K562 (cell line): ENCODE measurements around the gene ZNF749. TPM values are rescaled to one million over a fixed set of nuclear protein-coding genes. Genes with fewer than 3 reads are reported as not detected.

Experiments
- ATAC-seq: fragments of 200-7000 bp; cut with Tn5 transposase; 3 replicates; pipeline ENCODE4 v1.9.1; 2020; ENCODE audit warnings: moderate library complexity
- BruUV-seq: library from RNA; stranded (reverse); fragments of 400-500 nt; replicated peaks from 2 replicates; lab custom pipeline; 2021; lab: Mats Ljungman, UMichigan
- CTCF ChIA-PET: fragments of 300-600 bp; formaldehyde crosslinking; extraction: SDS; loops from one replicate; lab custom pipeline; 2021; ENCODE audit warnings: low intra/inter-chr PET ratio; lab: Yijun Ruan, JAX
- POLR2A ChIA-PET: fragments of 300-600, 350-650 bp; sonication (Branson Sonifier 250); formaldehyde crosslinking; extraction: SDS; loops from one replicate; lab custom pipeline; 2021; ENCODE audit warnings: antibody characterized with exemption, inconsistent platforms; lab: Yijun Ruan, JAX
- DNase-seq, 4 experiments: peaks; one replicate each; pipeline versions ENCODE4 v3.0.0 to v3.0.0-alpha.2; 2011 to 2018; ENCODE audit warnings: low spot score in 3 of 4, mixed read lengths in 3 of 4; ENCODE audit errors: extremely low read depth in 1 of 4
- FAIRE-seq: peaks from 2 replicates; lab custom pipeline; 2011; peaks lifted over from hg19 to GRCh38; lab: Jason Lieb, UNC
- H2AFZ ChIP-seq: 2 replicates; pipeline ENCODE4 v1.6.0; 2011; ENCODE audit warnings: low read depth, low read length, control low read depth, inconsistent platforms
- H3K27ac ChIP-seq: fragments of 200-600 bp; 3 replicates; pipeline ENCODE4 v1.8.0; 2011; ENCODE audit warnings: low read depth, mild to moderate bottlenecking, control low read depth, inconsistent platforms, low read length, moderate library complexity, mixed read lengths; ENCODE audit errors: extremely low read depth
- H3K27me3 ChIP-seq, 2 experiments: fragments of 300-600 bp in 1 of 2; 2 replicates in 1 of 2; 3 replicates in 1 of 2; pipeline versions ENCODE4 v1.6.0 to v1.8.0; 2011; ENCODE audit warnings: inconsistent platforms in 2 of 2, low read length in 2 of 2, mild to moderate bottlenecking in 1 of 2, mixed read lengths in 1 of 2, moderate library complexity in 1 of 2; ENCODE audit not compliant: control insufficient read depth in 2 of 2, insufficient read depth in 2 of 2
- H3K36me3 ChIP-seq: fragments of 300-600 bp; 3 replicates; pipeline ENCODE4 v1.8.0; 2011; ENCODE audit warnings: mild to moderate bottlenecking, low read length, inconsistent platforms; ENCODE audit not compliant: control insufficient read depth, insufficient read depth
- H3K4me1 ChIP-seq, 2 experiments: fragments of 200-600 bp in 1 of 2; replicated peaks in 1 of 2; 2 replicates in 1 of 2; 3 replicates in 1 of 2; pipeline versions ENCODE4 v1.5.1 to v1.8.0; 2011; ENCODE audit warnings: inconsistent platforms in 2 of 2, low read length in 2 of 2, mild to moderate bottlenecking in 1 of 2, mixed read lengths in 1 of 2, moderate library complexity in 1 of 2; ENCODE audit not compliant: control insufficient read depth in 2 of 2, insufficient read depth in 2 of 2
- H3K4me2 ChIP-seq: 2 replicates; pipeline ENCODE4 v1.6.1; 2011; ENCODE audit warnings: low read length, control low read depth, inconsistent platforms, mixed read lengths; ENCODE audit not compliant: insufficient read depth
- H3K4me3 ChIP-seq: fragments of 200-600 bp; sonication (generic), shearing (Covaris generic); 2 replicates; pipeline ENCODE4 v1.5.1; 2016; ENCODE audit warnings: control low read depth, inconsistent platforms
- H3K79me2 ChIP-seq: fragments of 200-600 bp; 3 replicates; pipeline ENCODE4 v1.8.0; 2011; ENCODE audit warnings: low read length, inconsistent platforms; ENCODE audit not compliant: control insufficient read depth, insufficient read depth
- H3K9ac ChIP-seq, 2 experiments: 2 replicates each; pipeline versions ENCODE4 v1.6.0 to v1.6.1; 2011; ENCODE audit warnings: low read depth in 2 of 2, low read length in 2 of 2, control low read depth in 1 of 2, inconsistent platforms in 1 of 2, mild to moderate bottlenecking in 1 of 2, mixed read lengths in 1 of 2; ENCODE audit not compliant: insufficient read depth in 1 of 2
- H3K9me1 ChIP-seq: one replicate; pipeline ENCODE4 v1.6.0; 2011; ENCODE audit warnings: inconsistent platforms, mild to moderate bottlenecking, low read length, moderate library complexity; ENCODE audit not compliant: control insufficient read depth, insufficient read depth
- H3K9me3 ChIP-seq: replicated peaks from 2 replicates; pipeline ENCODE4 v1.5.1; 2011; ENCODE audit warnings: low read depth, low read length, inconsistent platforms; ENCODE audit not compliant: control insufficient read depth, insufficient read depth
- H4K20me1 ChIP-seq: replicated peaks from 2 replicates; pipeline ENCODE4 v1.6.1; 2011; ENCODE audit warnings: low read length, inconsistent platforms, mixed read lengths; ENCODE audit not compliant: control insufficient read depth, insufficient read depth
- AFF1 ChIP-seq, 2 experiments: fragments of 450-650 bp; IDR thresholded peaks; 2 replicates each; pipeline ENCODE4 v1.6.1; 2018; ENCODE audit warnings: mild to moderate bottlenecking in 2 of 2, low read depth in 1 of 2; ENCODE audit not compliant: partially characterized antibody in 2 of 2
- ESRRA ChIP-seq: fragments of 450-650 bp; IDR thresholded peaks from 2 replicates; pipeline ENCODE4 v1.6.1; 2014; ENCODE audit warnings: low read depth, mild to moderate bottlenecking, moderate library complexity, borderline replicate concordance
- GABPB1 ChIP-seq: sonication (generic); formaldehyde crosslinking; IDR thresholded peaks from 2 replicates; pipeline ENCODE4 v1.8.0; 2022; ENCODE audit warnings: mild to moderate bottlenecking, missing genetic modification reagents
- GATAD2B ChIP-seq: fragments of 450-650 bp; IDR thresholded peaks from 2 replicates; pipeline ENCODE4 v1.6.1; 2017; ENCODE audit warnings: mild to moderate bottlenecking, borderline replicate concordance
- GTF2E2 ChIP-seq: fragments of 200-800 bp; sonication (Bioruptor generic); IDR thresholded peaks from 2 replicates; pipeline ENCODE4 v1.6.1; 2016; ENCODE audit warnings: missing genetic modification characterization, missing compliant biosample characterization
- LARP7 ChIP-seq: fragments of 450-650 bp; IDR thresholded peaks from 2 replicates; pipeline ENCODE4 v1.6.1; 2016
- MTA3 ChIP-seq: fragments of 450-650 bp; formaldehyde crosslinking; IDR thresholded peaks from 2 replicates; pipeline ENCODE4 v1.6.1; 2017; ENCODE audit warnings: mild to moderate bottlenecking, borderline replicate concordance
- NRF1 ChIP-seq, 2 experiments: fragments of 450-650 bp; IDR thresholded peaks in 1 of 2; conservative IDR thresholded peaks in 1 of 2; 2 replicates each; pipeline ENCODE4 v1.6.1; 2014; ENCODE audit warnings: mild to moderate bottlenecking in 2 of 2
- PKNOX1 ChIP-seq: fragments of 450-650 bp; IDR thresholded peaks from 2 replicates; pipeline ENCODE4 v1.6.1; 2016
- POLR2A ChIP-seq: fragments of 450-650 bp; conservative IDR thresholded peaks from 2 replicates; pipeline ENCODE4 v1.6.1; 2016
- POLR2G ChIP-seq: fragments of 200-400 bp; formaldehyde crosslinking; IDR thresholded peaks from 2 replicates; pipeline ENCODE4 v1.6.1; 2017; ENCODE audit warnings: low read depth, mild to moderate bottlenecking, antibody characterized with exemption, low read length, moderate library complexity
- SMARCB1 ChIP-seq: IDR thresholded peaks from 2 replicates; pipeline ENCODE4 v1.6.1; 2011; ENCODE audit warnings: improper control_type of control experiment, low read depth; ENCODE audit not compliant: insufficient read length
- SMARCE1 ChIP-seq: fragments of 450-650 bp; IDR thresholded peaks from 2 replicates; pipeline ENCODE4 v1.7.1; 2016; ENCODE audit warnings: mild to moderate bottlenecking
- YY1 ChIP-seq, 3 experiments: IDR thresholded peaks; 2 replicates each; pipeline ENCODE4 v1.6.1; 2011; ENCODE audit warnings: low read length in 2 of 3, mild to moderate bottlenecking in 2 of 3, moderate library complexity in 2 of 3, borderline replicate concordance in 1 of 3, control low read depth in 1 of 3, low read depth in 1 of 3; ENCODE audit not compliant: insufficient read depth in 3 of 3, insufficient replicate concordance in 2 of 3, control insufficient read depth in 1 of 3, insufficient read length in 1 of 3; ENCODE audit errors: extremely low read depth in 1 of 3
- ZBED1 ChIP-seq: IDR thresholded peaks from 2 replicates; pipeline ENCODE4 v1.6.1; 2014
- ZNF197 ChIP-seq: fragments of 200-800 bp; sonication (Bioruptor generic); IDR thresholded peaks from 2 replicates; pipeline ENCODE4 v1.6.1; 2016; ENCODE audit warnings: low read depth, missing genetic modification characterization, missing compliant biosample characterization
- ZNF263 ChIP-seq: sonication (generic); formaldehyde crosslinking; IDR thresholded peaks from 2 replicates; pipeline ENCODE4 v1.8.0; 2022; ENCODE audit warnings: mild to moderate bottlenecking, missing genetic modification reagents, borderline replicate concordance
- WGBS: fragments of 100-300 bp; shearing (Covaris generic); methylation state at CpG from one replicate; pipeline ENCODE4 v1.1.6; 2016; ENCODE audit warnings: low coverage, mixed read lengths; ENCODE audit not compliant: insufficient coverage; ENCODE audit errors: missing lambda C conversion rate; 5-methylcytosine and 5-hydroxymethylcytosine counted together
- in situ Hi-C: fragments of 300-500 bp; cut with MboI; formaldehyde crosslinking; loops from 4 replicates; pipeline ENCODE4 v1.15.0; 2018; ENCODE audit warnings: inconsistent platforms, mixed read lengths
- intact Hi-C: fragments of 100-400 bp; cut with micrococcal nuclease; formaldehyde crosslinking; loops from 2 replicates; pipeline ENCODE4 v1.14.2; 2022
- polyA plus RNA-seq, 8 experiments: library from polyadenylated mRNA; depleted of rRNA in 4 of 8; stranded (reverse) in 5 of 8; unstranded in 3 of 8; fragments of >200 nt; fragmentation: Nextera tagmentation in 2 of 8; fragmentation: Illumina TruSeq in 1 of 8; extraction: Ambion mirVana in 2 of 8; extraction: Trizol in 1 of 8; gene quantifications; 2 replicates each; pipeline versions ENCODE4 v1.2.1 to v1.2.3, GENCODE V29; 2011 to 2014; ENCODE audit warnings: inconsistent platforms in 1 of 8, missing spikeins in 1 of 8
- total RNA-seq, 7 experiments: library from RNA; depleted of rRNA in 6 of 7; stranded (reverse); fragments of >200 nt in 6 of 7; fragmentation: Illumina TruSeq in 2 of 7; extraction: Trizol in 2 of 7; gene quantifications; 2 replicates each; pipeline versions ENCODE4 v1.2.1 to v1.2.3, GENCODE V29; 2011 to 2021; ENCODE audit warnings: low replicate concordance in 1 of 7

Gene ZNF749
- total and polyA plus RNA-seq, 9 of the 15 experiments (the other 6 are each of a cell fraction or from before 2014, with no cell fraction given), result 5.3 to 33.2 (median 15.0) TPM

- Histone ChIP-seq H3K4me1 (peaks cover 3 to 15% of the 10 kb centered on the region in 2 experiments; a peak in 4 of 5 replicates), H3K4me3 (peak within 1 kb of the TSS; percentile 98), H3K36me3 (peaks cover 8% of the 10 kb centered on the region; the same call in 2 of the 3 replicates), H3K9me3 (no peaks in the 10 kb centered on the region; the same call in 1 of the 2 replicates), H4K20me1 (no peaks in the 10 kb centered on the region), H3K27me3 (no peaks in the 10 kb centered on the region), H2AFZ (peak within 1 kb of the TSS; percentile 95), H3K9ac (peak within 1 kb of the TSS; percentile 75 to 98), H3K79me2 (peaks cover 12% of the 10 kb centered on the region), H3K9me1 (no peaks in the 10 kb centered on the region), H3K4me2 (peak within 1 kb of the TSS; percentile 89), H3K27ac (peak within 1 kb of the TSS; percentile 59)
- ChIA-PET CTCF (no interaction called here), POLR2A (interaction anchor here (0.6 to 1.6 kb wide), 3 partner anchors 8 to 32 kb away, joined by 3 to 6 read pairs (median 3); partner anchors contain the start of gene ZNF548)
- WGBS, result under 1% methylated on average over 52 of the region's 55 CpGs
- DNase-seq (peak; percentile 93 to 95 (median 94)), FAIRE-seq (peak; percentile 99), ATAC-seq (peak; percentile 100)
- intact Hi-C loops (no loop called here), in situ Hi-C loops (no loop called here)
- TSS peak; percentile 81 for BruUV-seq
- TF ChIP-seq AFF1 (IDR thresholded peaks at IDR 0.05; ENCODE audit: low read depth in 1 of 2, partially characterized antibody in 2 of 2), result peak in 1 of 2 experiments; percentile 91
- no peak for TF ChIP-seq SMARCB1
- TF ChIP-seq GABPB1 (CRISPR knock-in tag), result peak; percentile 95
- TF ChIP-seq SMARCE1, result no peak
- TF ChIP-seq NRF1 (conservative IDR thresholded peaks at IDR 0.05 in 1 of 2, IDR thresholded peaks at IDR 0.05 in 1 of 2), result peak; percentile 58 to 72
- no peak for TF ChIP-seq ZBED1
- TF ChIP-seq GATAD2B, result no peak
- no peak for TF ChIP-seq LARP7
- TF ChIP-seq YY1 (IDR thresholded peaks at IDR 0.05; ENCODE audit: borderline replicate concordance in 1 of 3, control insufficient read depth in 1 of 3, extremely low read depth in 1 of 3, insufficient read depth in 3 of 3, insufficient read length in 1 of 3, insufficient replicate concordance in 2 of 3, low read depth in 1 of 3, low read length in 2 of 3), result peak; percentile 53 to 91 (median 83)
- TF ChIP-seq MTA3, result peak; percentile 49; the same call in 1 of the 2 replicates
- TF ChIP-seq ZNF263 (CRISPR knock-in tag), result no peak
- 0 out of 2 replicates have a peak, but pooled peaks have one; percentile 30 for TF ChIP-seq ZNF197 (CRISPR knock-in tag)
- peak; percentile 42 for TF ChIP-seq ESRRA
- peak; percentile 65 for TF ChIP-seq POLR2G
- TF ChIP-seq PKNOX1, result peak; percentile 98
- peak; percentile 80 for TF ChIP-seq POLR2A
- 0 out of 2 replicates have a peak, but pooled peaks have one; percentile 32 for TF ChIP-seq GTF2E2 (tag)
Measured at GRCh38 chr19:57410877-57411671, 24.1 kb upstream of the ZNF749 start, which contains the start of gene ZNF17. TSS of gene ZNF17 (plus strand) at chr19:57411161. CDS start at chr19:57413616, 2,455 bp downstream.
